ENCODE measurements around the gene PLEKHG1.
A peak's percentile ranks its signal among the peaks of the same experiment; 100 is the strongest.

Gene PLEKHG1

DNA sequence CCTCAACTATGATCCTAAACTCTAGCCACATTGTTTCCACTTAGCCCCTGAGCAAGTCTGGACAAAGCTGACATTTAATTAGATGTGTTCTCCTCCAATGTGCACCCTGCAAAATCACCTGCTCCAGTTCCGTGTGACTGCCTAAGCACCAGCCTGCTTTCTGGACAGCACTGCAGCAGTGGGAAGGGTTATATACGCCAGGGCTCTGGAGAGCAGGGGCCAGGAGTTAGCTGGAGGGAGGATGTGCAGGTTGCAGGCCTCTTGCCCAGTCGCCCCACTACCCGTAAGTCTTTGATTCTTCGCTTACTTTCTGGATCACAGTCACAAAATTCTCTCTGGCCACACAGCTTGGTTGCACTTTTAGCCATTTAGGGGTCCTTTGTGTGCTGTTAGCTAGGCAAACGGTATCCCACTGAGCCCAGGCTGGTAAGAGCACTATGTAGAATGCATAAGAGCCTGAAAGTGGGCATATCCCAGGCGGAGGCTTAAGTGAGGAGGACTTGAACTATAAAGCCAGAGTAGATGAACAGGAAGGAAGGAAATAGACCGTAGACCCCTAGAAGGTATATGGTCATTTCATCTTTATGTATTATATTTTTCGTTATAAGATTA is 10.7 kb upstream of the PLEKHG1 start:
- FAIRE-seq: no peak
- DNase-seq (ENCODE audit: insufficient read length, low spot score): no peak

- FAIRE-seq: no peak
Measured at GRCh38 chr6:150589852-150590251, 9.8 kb upstream of the PLEKHG1 start.

GRCh38 chr6:150590446-150590845 is 9.2 kb upstream of the PLEKHG1 start:
- DNase-seq (ENCODE audit: insufficient read length, low spot score) (no peak), FAIRE-seq (peak; percentile 71)

More at GRCh38 chr6:150589852-150590251, 9.8 kb upstream of the PLEKHG1 start:
- no peak for DNase-seq (ENCODE audit: insufficient read length, low spot score)

GRCh38 chr6:150592377-150592995 is 7.2 kb upstream of the PLEKHG1 start:
- DNase-seq (ENCODE audit: insufficient read length, low spot score) (no peak), FAIRE-seq (no peak)

GRCh38 chr6:150593119-150593518 is 6.6 kb upstream of the PLEKHG1 start:
- DNase-seq (ENCODE audit: insufficient read length, low spot score) (no peak), FAIRE-seq (no peak)

DNA sequence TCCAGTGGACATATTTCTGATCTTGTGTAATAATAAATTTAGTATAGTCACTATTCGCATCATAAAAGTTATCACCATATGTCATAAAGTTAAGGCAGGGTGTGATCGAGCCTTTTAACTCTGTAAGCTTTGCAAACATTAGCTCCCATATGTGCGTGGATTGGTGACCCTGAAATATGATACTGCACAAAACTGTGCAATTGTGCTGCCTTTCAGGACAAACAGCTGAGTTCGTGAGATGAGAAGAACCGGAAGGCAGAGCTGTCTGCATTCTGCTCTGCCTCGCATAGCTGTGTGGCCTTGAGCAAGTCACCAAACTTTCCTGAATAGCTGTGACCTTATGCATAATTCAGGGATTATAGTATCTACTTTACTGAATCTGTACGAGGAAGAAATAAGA is 3.2 kb upstream of the PLEKHG1 start:
- DNase-seq (ENCODE audit: insufficient read length, low spot score) (no peak), FAIRE-seq (no peak)

- DNase-seq (ENCODE audit: insufficient read length, low spot score) (no peak), FAIRE-seq (no peak)
Measured at GRCh38 chr6:150598401-150598800, 1.3 kb upstream of the PLEKHG1 start.

GRCh38 chr6:150598858-150599198 is 857 bp upstream of the PLEKHG1 start:
- DNase-seq (ENCODE audit: insufficient read length, low spot score) (no peak), FAIRE-seq (peak; percentile 18)

DNA sequence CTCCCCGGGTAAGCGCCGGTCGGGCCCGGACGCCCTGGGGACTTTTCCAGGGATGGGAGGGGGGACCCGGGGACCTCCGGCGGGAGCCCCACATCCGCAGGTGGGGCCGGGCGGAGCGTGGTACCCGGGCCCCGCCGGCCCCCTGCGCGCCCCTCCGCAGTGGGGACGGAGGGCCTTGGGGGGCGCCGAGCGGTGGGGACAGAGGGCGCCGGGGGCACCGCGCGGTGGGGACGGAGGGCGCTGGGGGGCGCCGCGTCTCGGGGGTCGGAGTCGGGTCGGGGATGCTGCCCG is 270 bp downstream of the PLEKHG1 start:
- no peak for FAIRE-seq
- DNase-seq (ENCODE audit: insufficient read length, low spot score): no peak

DNA sequence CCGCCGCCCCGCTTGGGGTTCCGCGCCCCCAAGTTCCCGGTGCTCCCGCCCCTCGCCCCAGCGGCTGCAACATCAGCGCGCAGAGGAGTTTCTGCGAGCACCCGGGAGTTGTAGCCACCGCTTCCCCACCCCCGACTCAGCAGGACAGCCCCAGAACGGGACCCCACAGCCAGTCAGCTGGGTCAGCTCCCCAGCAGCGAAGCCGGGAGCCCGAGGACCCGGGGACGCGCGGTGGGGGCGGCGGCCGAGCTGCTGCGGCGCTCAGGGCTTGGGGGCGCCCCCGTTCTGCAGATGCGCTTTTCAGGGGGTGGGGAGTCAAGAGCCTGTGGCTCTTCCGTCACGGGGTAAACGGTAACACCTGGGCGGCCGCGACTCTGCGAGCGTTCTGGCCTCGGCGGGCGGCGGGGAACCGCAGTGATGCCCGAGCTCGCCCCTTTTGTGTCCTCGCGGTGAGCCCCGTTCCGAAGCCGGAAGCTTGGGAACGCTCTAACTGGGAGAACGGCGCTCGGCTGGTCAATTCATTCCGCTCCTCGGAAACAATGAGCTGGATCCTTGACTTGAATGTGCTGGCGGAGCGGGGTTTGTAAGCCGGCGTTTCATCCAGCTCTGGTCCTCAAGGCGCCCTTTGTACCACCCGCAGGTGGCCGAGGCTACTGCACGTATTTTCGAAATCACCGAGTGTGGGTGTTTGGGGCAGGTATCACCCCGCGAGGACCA is 774 bp downstream of the PLEKHG1 start:
- peak; percentile 82 for FAIRE-seq
- peak; percentile 74 for DNase-seq (ENCODE audit: insufficient read length, low spot score)

GRCh38 chr6:150601439-150601838 is 1.8 kb downstream of the PLEKHG1 start:
- FAIRE-seq (no peak), DNase-seq (ENCODE audit: insufficient read length, low spot score) (no peak)

- FAIRE-seq (no peak), DNase-seq (ENCODE audit: insufficient read length, low spot score) (no peak)
Measured at GRCh38 chr6:150603176-150603575, 3.5 kb downstream of the PLEKHG1 start.

- no peak for FAIRE-seq
- no peak for DNase-seq (ENCODE audit: insufficient read length, low spot score)
Measured at GRCh38 chr6:150604467-150604866, 4.8 kb downstream of the PLEKHG1 start.

DNA sequence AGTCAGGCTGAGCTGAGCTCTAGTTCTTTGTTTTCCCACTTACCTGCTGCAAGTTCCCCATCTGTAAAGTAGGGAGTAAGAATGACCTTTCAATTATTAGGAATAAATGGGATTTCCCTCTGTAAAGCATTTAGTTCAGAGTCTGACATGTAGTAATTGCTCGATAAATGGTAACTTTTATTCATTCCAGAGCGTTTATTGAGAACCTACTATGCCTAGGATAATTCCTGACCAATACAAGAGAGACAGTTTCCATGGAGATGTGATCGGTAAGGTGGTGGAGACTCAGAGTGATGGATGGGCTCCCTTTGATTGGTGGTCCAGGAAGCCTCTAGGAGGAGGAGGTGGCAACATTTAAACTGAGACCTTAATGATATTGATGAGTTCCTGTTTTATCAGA is 5.6 kb downstream of the PLEKHG1 start:
- no peak for DNase-seq (ENCODE audit: insufficient read length, low spot score)
- no peak for FAIRE-seq

DNA sequence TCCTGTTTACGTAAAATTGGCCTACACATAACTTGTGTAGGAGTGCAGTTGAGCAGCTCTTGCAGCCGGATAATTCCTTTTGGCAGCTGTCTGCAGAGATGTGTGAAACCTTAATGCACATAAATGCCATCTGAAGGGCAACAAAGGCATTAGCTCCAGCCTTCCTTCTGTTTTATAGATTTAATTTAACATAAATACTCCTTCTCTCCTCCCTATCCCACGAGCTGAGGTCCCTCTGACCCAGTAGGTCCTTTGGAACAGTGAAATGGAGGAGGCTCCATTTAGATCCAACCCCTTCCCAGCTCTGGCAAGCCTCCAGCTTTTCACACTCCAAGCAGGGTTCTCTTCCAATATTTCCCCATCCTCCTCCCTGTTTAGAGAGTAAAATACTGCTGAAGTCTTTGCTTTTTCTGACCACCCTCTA is 6.5 kb downstream of the PLEKHG1 start:
- FAIRE-seq (no peak), DNase-seq (ENCODE audit: insufficient read length, low spot score) (no peak)

DNA sequence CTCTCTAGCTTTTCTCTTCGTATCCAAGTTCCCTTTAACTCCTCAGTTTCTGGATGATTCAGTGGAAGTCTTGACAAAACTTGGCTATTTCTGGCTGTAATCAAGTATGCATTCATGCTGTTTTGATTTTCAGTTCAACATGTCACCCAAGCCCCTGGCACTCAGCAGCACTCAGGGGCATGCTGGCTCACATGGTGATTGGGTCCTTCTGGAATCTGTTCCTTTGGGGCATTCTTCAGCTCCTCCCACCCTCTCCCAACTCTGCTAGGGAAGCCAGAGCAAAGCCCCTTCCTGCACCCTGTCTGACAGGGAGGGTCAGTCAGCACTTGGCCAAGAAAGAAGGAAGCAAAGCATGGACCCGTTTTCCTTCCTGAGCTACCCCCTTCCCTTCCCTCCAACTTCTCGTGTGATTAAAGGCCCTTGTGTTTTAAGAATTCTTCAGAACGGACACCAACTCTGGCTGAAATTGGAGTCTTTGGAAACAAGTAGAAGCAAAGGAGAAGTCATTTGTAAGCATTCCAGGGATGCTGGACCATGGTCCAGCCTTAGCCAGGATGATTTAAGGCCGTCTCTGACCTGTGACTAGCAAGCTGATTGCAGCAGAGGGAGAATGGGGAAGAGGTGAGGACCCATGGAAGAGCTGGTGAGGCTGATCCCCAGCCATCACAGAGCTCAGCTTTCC is 7.1 kb downstream of the PLEKHG1 start:
- DNase-seq (ENCODE audit: insufficient read length, low spot score): no peak
- FAIRE-seq: no peak

DNA sequence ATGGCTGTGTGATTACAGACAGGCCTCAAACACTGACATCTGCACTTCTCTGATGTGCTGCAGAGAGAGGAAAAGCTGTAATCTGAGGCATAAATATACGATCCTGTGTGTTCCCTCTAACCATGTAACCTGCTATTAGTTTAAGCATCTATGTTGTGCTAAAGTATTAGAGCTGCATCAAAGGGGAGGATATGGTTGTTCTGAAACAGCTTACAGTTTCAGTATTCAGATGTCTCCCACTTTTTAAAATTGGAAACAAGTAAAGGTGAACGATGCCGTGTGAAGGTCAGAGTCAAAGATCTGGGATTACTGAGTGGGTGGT is 7.6 kb downstream of the PLEKHG1 start:
- no peak for DNase-seq (ENCODE audit: insufficient read length, low spot score)
- FAIRE-seq: no peak

GRCh38 chr6:150610584-150610983 is 10.9 kb downstream of the PLEKHG1 start:
- FAIRE-seq (no peak), DNase-seq (ENCODE audit: insufficient read length, low spot score) (no peak)

DNA sequence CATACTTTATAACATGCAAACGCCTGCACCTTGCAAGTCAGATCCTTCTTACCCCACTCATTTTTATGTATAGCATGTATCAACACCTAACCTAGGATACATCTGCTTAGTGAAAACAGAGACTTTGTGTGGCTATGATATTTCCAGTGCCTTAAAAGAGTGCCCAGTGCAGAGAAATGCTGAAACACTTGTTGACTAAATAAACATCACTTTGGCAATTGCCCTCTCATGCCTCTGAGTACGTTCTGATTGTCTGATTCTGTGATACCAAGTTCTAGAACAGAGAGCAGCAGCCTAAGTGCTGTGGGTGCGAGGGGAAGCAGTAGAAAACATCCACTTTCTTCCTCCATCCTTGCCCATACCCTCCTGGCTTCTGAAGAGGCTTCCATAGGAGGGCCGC is 13.6 kb downstream of the PLEKHG1 start:
- DNase-seq (ENCODE audit: insufficient read length, low spot score): no peak
- FAIRE-seq: no peak

GRCh38 chr6:150615967-150616366 is 16.3 kb downstream of the PLEKHG1 start:
- no peak for FAIRE-seq

DNA sequence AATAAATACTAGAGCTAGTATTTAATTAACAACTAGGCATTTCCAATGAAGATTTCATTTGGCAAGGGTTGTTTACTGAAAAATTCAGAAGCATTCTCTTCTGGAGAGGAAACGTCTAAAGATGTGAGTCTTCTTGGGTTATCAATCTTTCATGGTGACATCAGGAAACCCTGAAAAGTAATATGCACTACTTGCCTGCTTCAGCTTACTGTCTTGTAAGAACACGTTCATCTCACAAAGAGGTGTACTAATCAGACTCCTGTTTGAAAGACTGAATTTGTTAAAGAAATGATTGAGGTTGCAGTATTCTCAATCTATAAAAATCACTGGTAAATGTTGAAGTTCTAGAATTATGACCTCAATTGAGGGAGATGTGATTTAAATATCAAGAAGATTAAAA is 16.9 kb downstream of the PLEKHG1 start:
- DNase-seq (ENCODE audit: insufficient read length, low spot score) (no peak), FAIRE-seq (no peak)

More at GRCh38 chr6:150615967-150616366, 16.3 kb downstream of the PLEKHG1 start:
- no peak for DNase-seq (ENCODE audit: insufficient read length, low spot score)

GRCh38 chr6:150617062-150617461 is 17.4 kb downstream of the PLEKHG1 start:
- FAIRE-seq (no peak), DNase-seq (ENCODE audit: insufficient read length, low spot score) (no peak)
